KBM-7 (cell line): Measurements from ENCODE around the gene IL1RAPL2.
"Not testable (repeated sequence)": the region's sequence is repeated elsewhere in the genome, so short reads cannot be mapped to it uniquely, and the experiment has no call there.

Experiments
- DNase-seq: peaks from one replicate; pipeline ENCODE4 v3.0.0-alpha.2; 2015
- in situ Hi-C: fragments of 300-500 bp; cut with MboI; formaldehyde crosslinking; loops from 2 replicates; pipeline ENCODE4 v1.14.3; 2020; ENCODE audit warnings: low sequenced_read_pairs, low pct_unique_long_range_greater_than_20kb, mixed read lengths

IL1RAPL2 gene

DNA sequence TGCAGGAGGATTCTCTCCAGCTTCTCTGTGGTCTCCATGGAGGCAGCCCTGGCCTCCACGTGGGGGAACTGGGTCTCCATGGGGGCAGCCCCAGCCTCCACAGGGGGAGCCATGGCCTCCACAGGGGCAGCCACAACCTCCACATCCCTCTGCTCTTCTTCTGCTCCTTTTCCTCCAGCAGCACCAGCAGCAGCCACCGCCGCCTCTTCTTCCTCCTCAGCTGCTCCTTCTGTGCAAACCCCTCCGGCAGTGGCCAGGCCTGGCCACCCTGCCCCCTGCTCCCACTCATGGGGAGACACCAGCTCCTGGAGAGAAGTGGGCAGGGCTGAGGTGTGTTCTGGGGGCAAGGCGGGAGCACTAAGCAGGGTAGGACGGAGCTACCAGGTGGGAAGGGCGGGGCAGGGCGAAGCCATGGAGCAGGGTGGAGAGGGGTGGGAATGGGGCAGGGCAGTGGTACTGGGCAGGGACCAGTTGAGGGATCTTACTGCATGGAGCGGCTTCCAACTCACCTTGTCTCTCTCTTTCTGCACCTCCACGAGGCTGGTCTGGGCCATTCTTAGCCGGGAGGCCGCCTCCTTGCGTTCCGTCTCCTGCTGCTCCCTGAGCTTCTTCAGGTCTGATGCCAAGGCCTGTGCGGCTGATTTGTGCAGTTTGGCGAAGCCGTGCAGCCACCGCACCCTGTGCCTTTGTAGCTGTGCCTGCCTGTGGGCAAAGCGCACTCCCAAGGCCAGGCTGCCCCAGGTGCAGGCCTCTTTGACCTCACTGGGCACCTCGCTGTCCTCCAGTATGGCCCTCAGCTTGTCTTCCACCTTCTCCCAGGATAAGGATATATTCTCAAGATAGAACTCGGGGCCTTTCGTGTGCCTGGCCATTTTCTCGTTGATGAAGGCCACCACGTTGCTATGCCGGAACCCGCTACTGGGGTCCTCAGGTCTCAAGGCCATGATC, 653.7 kb downstream of the IL1RAPL2 start:
- no peak for DNase-seq
- in situ Hi-C loops, result no loop called here

DNA sequence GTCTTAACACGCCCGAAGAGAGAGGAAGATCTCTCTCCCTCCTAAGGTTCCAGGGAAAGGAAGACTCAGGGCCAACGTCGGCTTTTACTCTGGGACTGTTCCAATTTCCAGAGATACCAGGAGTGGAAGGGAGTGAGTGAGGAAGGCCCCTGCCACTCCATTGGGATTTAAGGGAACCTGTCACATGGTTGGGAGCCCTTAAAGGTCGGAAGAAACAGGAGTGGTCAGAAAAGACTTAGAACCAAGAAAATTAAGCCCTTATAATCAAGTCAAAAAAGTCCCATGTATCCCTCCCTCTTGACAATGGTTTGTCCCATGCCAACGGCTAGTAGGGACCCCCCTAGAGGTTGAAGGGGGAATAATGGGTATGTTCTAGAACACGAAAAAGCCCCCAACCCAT, 654.6 kb downstream of the IL1RAPL2 start, which contains the start of gene TEX13A:
Gene TEX13A, minus strand, starts transcription at position 59 of the 400 bp plus-strand sequence. CDS start 297 bp downstream, outside the sequence.
- no peak for DNase-seq
- in situ Hi-C loops, result no loop called here

GRCh38 chrX:105221374-105221773, 655.4 kb downstream of the IL1RAPL2 start:
- in situ Hi-C loops, result no loop called here
- DNase-seq, result no peak

DNA sequence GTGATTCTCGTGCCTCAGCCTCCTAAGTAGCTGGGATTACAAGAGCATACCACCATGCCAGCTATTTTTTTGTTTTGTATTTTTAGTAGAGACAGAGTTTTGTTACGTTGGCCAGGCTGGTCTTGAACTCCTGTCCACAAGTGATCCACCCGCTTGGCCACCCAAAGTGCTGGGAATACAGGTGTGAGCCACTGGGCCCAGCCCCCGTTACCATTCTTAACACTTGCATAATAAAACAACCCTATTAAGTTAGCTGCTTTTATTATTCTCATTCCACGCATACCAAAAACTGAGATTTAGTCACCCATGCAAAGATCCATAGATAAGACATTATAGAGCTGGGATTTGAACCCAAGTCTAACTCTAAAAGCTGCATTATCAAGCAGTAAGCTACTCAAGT, 660.5 kb downstream of the IL1RAPL2 start:
- in situ Hi-C loops, result no loop called here
- no peak for DNase-seq

DNA sequence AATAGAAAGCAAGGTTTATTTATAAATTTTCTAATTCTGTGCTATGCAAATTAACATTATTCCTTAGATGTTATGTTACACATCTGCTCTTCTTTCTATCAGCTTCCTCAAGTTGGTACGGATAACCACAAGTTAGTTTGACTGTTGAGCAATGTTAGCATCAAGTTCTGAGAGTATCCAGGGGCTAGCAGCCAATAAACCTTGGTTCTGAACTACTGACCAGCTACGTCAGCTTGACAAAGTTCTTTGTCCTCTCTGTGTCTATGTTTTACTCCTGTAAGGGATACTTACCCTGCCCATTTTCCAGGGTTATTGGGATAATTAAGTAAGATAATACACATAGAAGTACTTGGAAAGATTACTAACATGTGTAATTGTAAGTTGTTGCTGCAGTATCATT, 662.6 kb downstream of the IL1RAPL2 start:
- no peak for DNase-seq

GRCh38 chrX:105229146-105229545, 663.1 kb downstream of the IL1RAPL2 start:
- DNase-seq, result no peak
- in situ Hi-C loops, result no loop called here

More for the DNA sequence above, 662.6 kb downstream of the IL1RAPL2 start:
- in situ Hi-C loops, result no loop called here

GRCh38 chrX:105237407-105237806, 671.4 kb downstream of the IL1RAPL2 start:
- in situ Hi-C loops, DNase-seq: not testable (repeated sequence)

DNA sequence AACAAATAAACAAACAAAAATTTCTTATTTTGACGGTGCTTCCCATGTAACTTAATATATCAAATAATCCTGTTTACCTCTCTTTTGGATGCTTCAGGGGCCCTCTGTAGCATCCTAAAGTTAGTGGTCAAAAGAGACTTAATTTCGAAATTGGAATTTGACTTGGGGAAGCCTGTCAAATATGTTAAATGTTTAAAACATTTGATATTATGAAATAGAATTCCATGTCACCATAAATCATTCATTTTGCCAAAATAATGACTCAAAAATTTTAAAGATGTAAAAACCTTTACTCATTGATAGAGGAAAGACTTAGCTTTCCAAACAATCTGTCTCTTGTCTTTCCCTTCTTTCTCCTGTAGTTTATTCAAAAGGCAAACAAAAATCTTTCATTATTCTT, 675.1 kb downstream of the IL1RAPL2 start:
- DNase-seq, result no peak
- in situ Hi-C loops, result no loop called here

- DNase-seq, result no peak
- in situ Hi-C loops, result no loop called here
Observed at GRCh38 chrX:105260291-105261043, 694.5 kb downstream of the IL1RAPL2 start.

GRCh38 chrX:105263171-105263570, 697.2 kb downstream of the IL1RAPL2 start:
- in situ Hi-C loops, result no loop called here
- DNase-seq, result no peak

DNA sequence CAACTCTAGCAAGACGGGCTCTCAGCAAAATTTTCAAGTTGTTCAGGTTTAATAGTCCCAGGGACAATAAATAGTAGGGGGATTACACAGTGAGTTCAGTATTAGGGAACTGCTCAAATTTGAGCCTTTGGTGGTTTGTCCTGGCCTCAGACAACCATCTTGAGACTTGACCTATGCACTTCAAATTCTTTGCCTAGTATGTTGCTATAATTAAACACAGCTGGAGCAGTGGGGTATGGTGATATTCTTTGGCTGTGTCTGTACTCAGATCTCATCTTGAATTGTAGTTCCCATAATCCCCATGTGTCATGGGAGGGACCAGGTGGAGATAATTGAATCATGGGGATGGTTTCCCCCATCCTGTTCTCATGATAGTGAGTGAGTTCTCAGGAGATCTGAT, 697.8 kb downstream of the IL1RAPL2 start:
- in situ Hi-C loops, result no loop called here
- DNase-seq, result no peak

DNA sequence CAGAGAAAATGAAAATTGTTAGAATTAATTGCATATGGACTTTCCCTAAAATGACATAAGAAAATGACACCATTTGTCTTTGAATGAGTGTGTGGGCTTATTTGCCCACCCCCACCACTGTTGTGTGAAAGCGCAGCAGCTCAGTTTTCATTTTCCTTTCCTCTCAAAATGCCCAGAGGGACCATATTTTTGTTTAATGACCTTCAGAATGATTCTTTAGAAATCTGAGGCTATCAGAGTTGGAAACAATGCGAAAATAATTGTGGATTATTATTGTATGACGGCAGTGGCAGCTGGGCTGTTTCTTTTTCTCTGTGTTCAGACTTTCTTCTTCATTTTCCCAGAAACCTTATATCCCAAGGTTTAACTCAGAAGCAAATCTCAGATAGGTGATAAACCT, 699.1 kb downstream of the IL1RAPL2 start:
- DNase-seq, result no peak
- in situ Hi-C loops, result no loop called here

- in situ Hi-C loops, result no loop called here
- no peak for DNase-seq
Observed at GRCh38 chrX:105266456-105266855, 700.5 kb downstream of the IL1RAPL2 start.

DNA sequence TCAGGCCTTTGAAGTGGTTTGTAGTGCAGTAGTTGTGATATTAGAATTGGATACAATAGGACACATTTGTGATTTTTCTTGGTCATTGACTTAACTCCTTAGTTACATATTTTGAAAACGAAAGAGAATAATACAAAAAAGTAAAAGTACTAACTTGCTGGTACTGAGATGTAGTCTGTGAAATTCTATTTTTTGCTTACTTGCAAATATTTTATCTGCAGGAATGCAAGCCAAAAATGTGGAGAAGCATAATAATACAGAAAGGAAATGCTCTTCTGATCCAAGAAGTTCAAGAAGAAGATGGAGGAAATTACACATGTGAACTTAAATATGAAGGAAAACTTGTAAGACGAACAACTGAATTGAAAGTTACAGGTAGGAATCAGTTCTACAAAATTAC, 701.2 kb downstream of the IL1RAPL2 start:
- in situ Hi-C loops, result no loop called here
- DNase-seq, result no peak

GRCh38 chrX:105269386-105269785, 703.4 kb downstream of the IL1RAPL2 start:
- no peak for DNase-seq
- in situ Hi-C loops, result no loop called here

DNA sequence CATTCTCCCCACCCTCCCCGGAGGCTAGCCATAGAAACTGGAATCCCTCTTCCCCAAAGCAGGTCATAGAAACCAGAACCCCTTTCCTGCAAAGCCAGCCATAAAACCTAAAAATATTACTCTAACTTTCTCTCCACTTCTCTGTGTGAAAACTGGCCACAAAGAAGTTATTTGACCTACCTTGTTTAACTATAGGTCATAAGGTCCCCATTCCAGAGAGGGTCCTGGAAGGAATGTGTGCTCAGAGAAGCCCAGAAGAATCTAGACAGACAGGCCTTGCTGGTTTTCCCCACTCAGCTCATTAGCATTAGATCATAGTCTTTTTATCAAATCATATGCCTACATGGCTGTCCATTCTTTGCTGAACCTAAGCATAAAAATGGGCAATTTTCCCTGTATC, 707.3 kb downstream of the IL1RAPL2 start:
- in situ Hi-C loops, result no loop called here
- no peak for DNase-seq

DNA sequence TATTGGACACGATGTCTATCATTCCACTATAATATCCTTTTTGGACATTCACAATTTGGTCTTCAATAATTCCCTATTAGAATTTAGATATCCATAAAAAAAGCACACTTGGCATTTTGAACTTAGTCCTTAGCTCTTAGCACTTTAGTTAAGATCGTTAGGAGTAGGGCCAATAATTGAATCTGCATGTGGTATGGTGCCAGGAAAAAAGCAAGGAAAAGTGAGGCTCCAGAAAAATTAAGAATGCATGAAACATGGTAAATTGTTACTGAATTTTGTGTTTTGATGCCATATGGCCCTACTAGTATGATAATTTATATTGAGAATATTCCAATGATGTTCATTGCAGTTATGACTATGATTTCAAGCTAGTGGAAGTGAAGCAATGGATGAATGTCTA, 708.1 kb downstream of the IL1RAPL2 start:
- in situ Hi-C loops, result no loop called here
- DNase-seq, result no peak

DNA sequence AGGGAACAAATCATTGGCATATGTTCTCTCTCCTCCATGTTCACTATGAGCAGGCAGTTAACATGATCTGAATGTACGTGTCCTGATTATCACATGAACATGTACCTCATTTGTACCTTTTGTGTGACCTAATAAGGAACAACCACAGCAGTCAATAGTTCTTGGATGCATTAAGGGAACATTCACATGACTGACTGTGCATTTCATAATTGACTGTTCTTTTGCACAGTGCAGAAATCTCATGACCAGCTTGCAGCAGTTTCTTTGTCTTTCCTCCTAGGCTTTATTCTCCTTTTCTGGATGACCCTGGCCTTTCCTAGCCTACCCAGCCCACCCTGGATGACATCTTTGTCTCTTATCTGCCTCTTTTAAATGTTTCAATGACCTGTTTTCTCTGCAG, 711.1 kb downstream of the IL1RAPL2 start:
- in situ Hi-C loops, result no loop called here
- no peak for DNase-seq

GRCh38 chrX:105282077-105282476, 716.1 kb downstream of the IL1RAPL2 start:
- DNase-seq, result no peak
- in situ Hi-C loops, result no loop called here

GRCh38 chrX:105297041-105297440, 731.0 kb downstream of the IL1RAPL2 start:
- DNase-seq, result no peak
- in situ Hi-C loops, result no loop called here
